GM23338 (cell line): ENCODE results near the gene PTER. TPM values are rescaled to one million over a fixed set of nuclear protein-coding genes. Genes with fewer than 3 reads are reported as not detected.

ENCODE experiments used
- ATAC-seq: fragments of 200-7000 bp; cut with Tn5 transposase; 3 replicates; pipeline ENCODE4 v1.9.1; 2020
- DNase-seq: peaks from one replicate; pipeline ENCODE4 v3.0.0-alpha.2; 2015; ENCODE audit warnings: low spot score
- H2AFZ ChIP-seq: fragments of 200-600 bp; sonication (generic); 2 replicates; pipeline ENCODE4 v1.8.0; 2016; ENCODE audit warnings: antibody characterized with exemption, mild to moderate bottlenecking, moderate library complexity
- H3F3A ChIP-seq: fragments of 200-600 bp; sonication (generic); replicated peaks from 2 replicates; pipeline ENCODE4 v1.8.0; 2017; ENCODE audit warnings: antibody characterized with exemption, mixed run types, low read depth
- H3K27ac ChIP-seq: fragments of 200-600 bp; sonication (generic); 2 replicates; pipeline ENCODE4 v1.6.1; 2016; ENCODE audit warnings: low read depth
- H3K27me3 ChIP-seq: fragments of 200-600 bp; sonication (generic); 2 replicates; pipeline ENCODE4 v1.8.0; 2016; ENCODE audit warnings: mild to moderate bottlenecking, mixed run types, moderate library complexity; ENCODE audit not compliant: insufficient read depth
- H3K36me3 ChIP-seq: fragments of 200-600 bp; sonication (generic); 2 replicates; pipeline ENCODE4 v1.8.0; 2016; ENCODE audit warnings: mild to moderate bottlenecking; ENCODE audit not compliant: insufficient read depth
- H3K4me1 ChIP-seq: fragments of 200-600 bp; sonication (generic); 2 replicates; pipeline ENCODE4 v1.8.0; 2016; ENCODE audit warnings: mild to moderate bottlenecking, moderate library complexity; ENCODE audit not compliant: insufficient read depth
- H3K4me2 ChIP-seq: fragments of 200-600 bp; sonication (generic); 2 replicates; pipeline ENCODE4 v1.7.1; 2017; ENCODE audit warnings: mixed run types
- H3K4me3 ChIP-seq: fragments of 200-600 bp; sonication (generic); 2 replicates; pipeline ENCODE4 v1.6.1; 2016; ENCODE audit warnings: mixed run types
- H3K79me2 ChIP-seq: fragments of 200-600 bp; sonication (generic); replicated peaks from 2 replicates; pipeline ENCODE4 v1.8.0; 2017; ENCODE audit warnings: mild to moderate bottlenecking; ENCODE audit not compliant: insufficient read depth
- H3K9me2 ChIP-seq: fragments of 200-600 bp; sonication (generic); 2 replicates; pipeline ENCODE4 v1.8.0; 2017; ENCODE audit not compliant: insufficient read depth
- H4K20me1 ChIP-seq: fragments of 200-600 bp; sonication (generic); replicated peaks from 2 replicates; pipeline ENCODE4 v1.8.0; 2017; ENCODE audit warnings: mild to moderate bottlenecking; ENCODE audit not compliant: insufficient read depth
- H3K27ac Mint-ChIP-seq: 2 replicates; pipeline ENCODE4 v1.8.0; 2020; ENCODE audit warnings: inconsistent platforms, mild to moderate bottlenecking, moderate library complexity, mixed read lengths
- H3K27me3 Mint-ChIP-seq: 3 replicates; pipeline ENCODE4 v1.8.0; 2022; ENCODE audit warnings: low read depth, mild to moderate bottlenecking, moderate library complexity, mixed read lengths, inconsistent platforms; ENCODE audit not compliant: insufficient read depth, poor library complexity
- H3K36me3 Mint-ChIP-seq: 3 replicates; pipeline ENCODE4 v1.8.0; 2021; ENCODE audit warnings: low read depth, mild to moderate bottlenecking, inconsistent platforms, moderate library complexity, mixed read lengths
- H3K4me1 Mint-ChIP-seq: 3 replicates; pipeline ENCODE4 v1.8.0; 2020; ENCODE audit warnings: mild to moderate bottlenecking, inconsistent platforms, mixed read lengths
- H3K4me3 Mint-ChIP-seq: 3 replicates; pipeline ENCODE4 v1.8.0; 2021; ENCODE audit warnings: moderate library complexity, mild to moderate bottlenecking, inconsistent platforms, mixed read lengths
- H3K9me3 Mint-ChIP-seq: 3 replicates; pipeline ENCODE4 v1.8.0; 2020; ENCODE audit warnings: moderate library complexity, mild to moderate bottlenecking, inconsistent platforms, mixed read lengths
- CREB1 ChIP-seq: fragments of 250-450 bp; sonication (Bioruptor Pico); IDR thresholded peaks from 2 replicates; pipeline ENCODE4 v1.5.0; 2020; ENCODE audit warnings: low read depth, mild to moderate bottlenecking, moderate library complexity
- CTCF ChIP-seq, 2 experiments: fragments of 200-600 bp in 1 of 2; sonication (generic) in 1 of 2; conservative IDR thresholded peaks; 2 replicates each; pipeline versions ENCODE4 v1.5.1 to v1.6.1; 2016 to 2017; ENCODE audit warnings: antibody characterized with exemption in 2 of 2, low read depth in 2 of 2, mild to moderate bottlenecking in 2 of 2, moderate library complexity in 1 of 2
- ETS1 ChIP-seq: IDR thresholded peaks from 2 replicates; pipeline ENCODE4 v1.6.1; 2016; ENCODE audit warnings: antibody characterized with exemption
- REST ChIP-seq: IDR thresholded peaks from one replicate; pipeline ENCODE4 v1.6.1; 2018; ENCODE audit warnings: antibody characterized with exemption; ENCODE audit not compliant: unreplicated experiment
- ZNF331 ChIP-seq: fragments of 250-450 bp; sonication (Bioruptor Pico); IDR thresholded peaks from 2 replicates; pipeline ENCODE4 v1.5.0; 2020; ENCODE audit warnings: low read depth, mild to moderate bottlenecking, moderate library complexity
- polyA plus RNA-seq: library from polyadenylated mRNA; unstranded; fragments of >200 nt; fragmentation: Nextera tagmentation; extraction: Ambion mirVana; gene quantifications from 2 replicates; pipeline ENCODE4 v1.2.1, GENCODE V29; 2016
- total RNA-seq: library from RNA; depleted of rRNA; stranded (reverse); fragments of >200 nt; shearing (Covaris generic); gene quantifications from 2 replicates; pipeline ENCODE4 v1.2.3, GENCODE V29; 2014

PTER gene
- total and polyA plus RNA-seq, 2 experiments from 2014 or later, result 4.8 to 4.9 TPM

GRCh38 chr10:16458166-16458955 is 21.6 kb downstream of the PTER start:
- Mint-ChIP-seq H3K4me3 (no peak overlapping the region), H3K36me3 (no peaks in the 10 kb centered on the region), H3K27me3 (no peaks in the 10 kb centered on the region), H3K9me3 (no peaks in the 10 kb centered on the region), H3K27ac (no peak overlapping the region), H3K4me1 (no peaks in the 10 kb centered on the region)
- Histone ChIP-seq H3K9me2 (no peaks in the 10 kb centered on the region), H3K27me3 (no peaks in the 10 kb centered on the region), H3K4me1 (no peaks in the 10 kb centered on the region), H3K4me3 (no peak overlapping the region), H3K79me2 (no peaks in the 10 kb centered on the region), H4K20me1 (no peaks in the 10 kb centered on the region; the same call in 1 of the 2 replicates), H3K4me2 (no peak overlapping the region), H2AFZ (no peak overlapping the region), H3K27ac (no peak overlapping the region), H3F3A (no peaks in the 10 kb centered on the region), H3K36me3 (no peaks in the 10 kb centered on the region)
- no peak for DNase-seq
- ATAC-seq, result no peak
- TF ChIP-seq CREB1 (CRISPR knock-in tag) (no peak), ZNF331 (CRISPR knock-in tag) (no peak)

DNA sequence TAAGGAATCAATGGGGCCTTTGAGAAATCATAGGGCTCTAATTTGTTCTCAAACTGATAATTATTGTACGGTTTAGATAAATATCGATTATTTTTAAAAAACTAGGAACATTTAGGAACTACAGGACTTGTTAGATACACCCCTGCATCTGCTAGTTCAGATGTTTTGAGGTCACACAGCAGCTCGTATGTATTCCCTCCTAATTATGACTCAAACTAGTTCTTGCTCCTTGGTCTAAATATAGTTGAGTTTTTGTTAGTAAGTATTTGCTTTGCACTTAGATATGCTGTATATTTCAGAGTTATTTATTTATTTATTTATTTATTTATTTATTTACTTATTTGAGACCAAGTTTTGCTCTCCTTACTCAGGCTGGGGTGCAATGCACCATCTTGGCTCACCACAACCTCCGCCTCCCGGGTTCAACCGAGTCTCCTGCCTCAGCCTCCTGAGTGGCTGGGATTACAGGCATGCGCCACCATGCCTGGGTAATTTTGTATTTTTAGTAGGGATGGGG is 22.7 kb downstream of the PTER start:
- Histone ChIP-seq H3F3A (no peaks in the 10 kb centered on the region), H3K27ac (no peak overlapping the region), H3K4me3 (no peak overlapping the region), H3K79me2 (no peaks in the 10 kb centered on the region), H3K4me1 (no peaks in the 10 kb centered on the region), H2AFZ (no peak overlapping the region), H4K20me1 (no peaks in the 10 kb centered on the region; the same call in 1 of the 2 replicates), H3K9me2 (no peaks in the 10 kb centered on the region), H3K27me3 (no peaks in the 10 kb centered on the region), H3K4me2 (no peak overlapping the region), H3K36me3 (no peaks in the 10 kb centered on the region)
- no peaks in the 10 kb centered on the region for H3K9me3 Mint-ChIP-seq
- H3K4me1 Mint-ChIP-seq, result no peaks in the 10 kb centered on the region
- H3K36me3 Mint-ChIP-seq, result no peaks in the 10 kb centered on the region
- TF ChIP-seq ETS1 (no peak), CTCF (conservative IDR thresholded peaks at IDR 0.05; ENCODE audit: low read depth in 2 of 2) (no peak), REST (no peak)
- no peaks in the 10 kb centered on the region for H3K27me3 Mint-ChIP-seq
- no peak overlapping the region for H3K27ac Mint-ChIP-seq
- no peak overlapping the region for H3K4me3 Mint-ChIP-seq
- DNase-seq (no peak), ATAC-seq (no peak)
